IMR-90 (cell line): ENCODE results near the gene KCNQ5. TPM values are rescaled to one million over a fixed set of nuclear protein-coding genes. Genes with fewer than 3 reads are reported as not detected.

Experiments used
- ATAC-seq: fragments of 200-7000 bp; cut with Tn5 transposase; 2 replicates; pipeline ENCODE4 v1.9.1; 2020; ENCODE audit warnings: low read depth, mild to moderate bottlenecking, moderate library complexity
- BruUV-seq: library from RNA; stranded (reverse); fragments of 400-500 nt; replicated peaks from 2 replicates; lab custom pipeline; 2021; lab: Mats Ljungman, UMichigan
- CTCF ChIA-PET: fragments of 300-600 bp; formaldehyde crosslinking; extraction: SDS; loops from one replicate; lab custom pipeline; 2021; ENCODE audit warnings: antibody characterized with exemption; lab: Yijun Ruan, JAX
- POLR2A ChIA-PET: fragments of 300-600 bp; sonication (Branson Sonifier 250); formaldehyde crosslinking; loops from one replicate; lab custom pipeline; 2022; ENCODE audit warnings: antibody characterized with exemption; ENCODE audit not compliant: unreplicated experiment; lab: Charles Lee
- DNase-seq: peaks from one replicate; pipeline ENCODE4 v3.0.0; 2013
- H2AFZ ChIP-seq: replicated peaks from 2 replicates; pipeline ENCODE3; 2013; ENCODE audit warnings: low read length, mild to moderate bottlenecking; ENCODE audit not compliant: poor library complexity
- H2AK5ac ChIP-seq: 2 replicates; pipeline ENCODE4 v1.6.1; 2013; ENCODE audit warnings: low read depth, low read length, inconsistent platforms
- H2AK9ac ChIP-seq: replicated peaks from 2 replicates; pipeline ENCODE3; 2013; ENCODE audit warnings: mild to moderate bottlenecking, low read depth, low read length, moderate library complexity; ENCODE audit not compliant: poor library complexity
- H2BK120ac ChIP-seq: 2 replicates; pipeline ENCODE4 v1.6.1; 2013; ENCODE audit warnings: low read depth, low read length, inconsistent platforms
- H2BK15ac ChIP-seq: 3 replicates; pipeline ENCODE4 v1.6.1; 2013; ENCODE audit warnings: low read depth, low read length, inconsistent platforms
- H2BK20ac ChIP-seq: 2 replicates; pipeline ENCODE4 v1.6.1; 2013; ENCODE audit warnings: low read depth, mild to moderate bottlenecking, inconsistent platforms, low read length, moderate library complexity
- H2BK5ac ChIP-seq: 2 replicates; pipeline ENCODE4 v1.6.1; 2013; ENCODE audit warnings: mild to moderate bottlenecking, low read depth, low read length, inconsistent platforms; ENCODE audit not compliant: poor library complexity, severe bottlenecking
- H3K14ac ChIP-seq: replicated peaks from 2 replicates; pipeline ENCODE4 v1.6.1; 2013; ENCODE audit warnings: low read depth, low read length, inconsistent platforms
- H3K18ac ChIP-seq: 2 replicates; pipeline ENCODE4 v1.6.1; 2013; ENCODE audit warnings: low read depth, low read length, control low read depth
- H3K23ac ChIP-seq: 2 replicates; pipeline ENCODE4 v1.6.1; 2013; ENCODE audit warnings: low read depth, low read length, inconsistent platforms
- H3K27ac ChIP-seq: 2 replicates; pipeline ENCODE4 v1.5.1; 2013; ENCODE audit warnings: mild to moderate bottlenecking, control low read depth, low read length; ENCODE audit not compliant: insufficient read depth
- H3K27me3 ChIP-seq: 2 replicates; pipeline ENCODE4 v1.6.1; 2013; ENCODE audit warnings: low read length; ENCODE audit not compliant: control insufficient read depth, insufficient read depth
- H3K36me3 ChIP-seq: 2 replicates; pipeline ENCODE4 v1.6.1; 2013; ENCODE audit warnings: low read length, mixed read lengths; ENCODE audit not compliant: control insufficient read depth, insufficient read depth
- H3K4ac ChIP-seq: 2 replicates; pipeline ENCODE4 v1.6.1; 2013; ENCODE audit warnings: low read depth, low read length, inconsistent platforms
- H3K4me1 ChIP-seq: 2 replicates; pipeline ENCODE4 v1.6.1; 2013; ENCODE audit warnings: low read length, mixed read lengths; ENCODE audit not compliant: control insufficient read depth, insufficient read depth
- H3K4me2 ChIP-seq: 2 replicates; pipeline ENCODE4 v1.6.1; 2013; ENCODE audit warnings: low read depth, mild to moderate bottlenecking, control low read depth, low read length, moderate library complexity
- H3K4me3 ChIP-seq: 2 replicates; pipeline ENCODE4 v1.5.1; 2013; ENCODE audit warnings: low read depth, mild to moderate bottlenecking, control low read depth, low read length, moderate library complexity; ENCODE audit not compliant: insufficient read depth
- H3K56ac ChIP-seq: 2 replicates; pipeline ENCODE4 v1.6.1; 2013; ENCODE audit warnings: low read length, inconsistent platforms; ENCODE audit not compliant: insufficient read depth; ENCODE audit errors: extremely low read depth
- H3K79me1 ChIP-seq, 2 experiments: 2 replicates each; pipeline ENCODE4 v1.6.1; 2013; ENCODE audit warnings: low read length in 2 of 2, inconsistent platforms in 1 of 2, low read depth in 1 of 2
- H3K9ac ChIP-seq: 2 replicates; pipeline ENCODE4 v1.6.1; 2013; ENCODE audit warnings: low read depth, low read length, control low read depth
- H3K9me1 ChIP-seq: 2 replicates; pipeline ENCODE4 v1.6.1; 2013; ENCODE audit warnings: low read length, inconsistent platforms; ENCODE audit not compliant: insufficient read depth
- H3K9me3 ChIP-seq: 2 replicates; pipeline ENCODE4 v1.6.1; 2013; ENCODE audit warnings: low read length; ENCODE audit not compliant: control insufficient read depth, insufficient read depth
- H4K20me1 ChIP-seq: 2 replicates; pipeline ENCODE4 v1.6.1; 2013; ENCODE audit warnings: low read length, inconsistent platforms; ENCODE audit not compliant: insufficient read depth
- H4K5ac ChIP-seq: 2 replicates; pipeline ENCODE4 v1.6.1; 2013; ENCODE audit warnings: mild to moderate bottlenecking, low read depth, low read length, control low read depth
- H4K8ac ChIP-seq, 2 experiments: 2 replicates each; pipeline ENCODE4 v1.6.1; 2013; ENCODE audit warnings: low read depth in 2 of 2, low read length in 2 of 2, control low read depth in 1 of 2, inconsistent platforms in 1 of 2
- H4K91ac ChIP-seq: 2 replicates; pipeline ENCODE4 v1.6.1; 2013; ENCODE audit warnings: low read depth, low read length, inconsistent platforms; ENCODE audit not compliant: insufficient read depth
- BHLHE40 ChIP-seq: fragments of 150-350 bp; IDR thresholded peaks from 2 replicates; pipeline ENCODE4 v1.6.1; 2016; ENCODE audit warnings: mild to moderate bottlenecking, low read depth, low read length
- CEBPB ChIP-seq: IDR thresholded peaks from 2 replicates; pipeline ENCODE4 v1.6.1; 2012; ENCODE audit warnings: low read depth, low read length, improper control_type of control experiment
- CHD1 ChIP-seq: IDR thresholded peaks from 2 replicates; pipeline ENCODE4 v1.6.1; 2012; ENCODE audit warnings: low read depth, low read length, improper control_type of control experiment
- CTCF ChIP-seq: conservative IDR thresholded peaks from 2 replicates; pipeline ENCODE4 v1.5.1; 2012; ENCODE audit warnings: mild to moderate bottlenecking, low read depth, low read length, improper control_type of control experiment
- FOS ChIP-seq: fragments of 150-350 bp; IDR thresholded peaks from 2 replicates; pipeline ENCODE4 v1.6.1; 2016; ENCODE audit warnings: low read depth, low read length
- MAFK ChIP-seq: IDR thresholded peaks from 2 replicates; pipeline ENCODE4 v1.6.1; 2012; ENCODE audit warnings: low read depth, low read length, improper control_type of control experiment
- MAZ ChIP-seq: IDR thresholded peaks from 2 replicates; pipeline ENCODE4 v1.6.1; 2012; ENCODE audit warnings: low read depth, mild to moderate bottlenecking, low read length, improper control_type of control experiment, moderate library complexity, borderline replicate concordance
- MXI1 ChIP-seq: IDR thresholded peaks from 2 replicates; pipeline ENCODE4 v1.6.1; 2012; ENCODE audit warnings: low read depth, mild to moderate bottlenecking, low read length, moderate library complexity, borderline replicate concordance
- NFE2L2 ChIP-seq: fragments of 150-350 bp; IDR thresholded peaks from 2 replicates; pipeline ENCODE4 v1.6.1; 2016; ENCODE audit warnings: low read depth, mild to moderate bottlenecking, low read length
- POLR2A ChIP-seq: IDR thresholded peaks from 2 replicates; pipeline ENCODE4 v1.6.1; 2012; ENCODE audit warnings: mild to moderate bottlenecking, low read depth, low read length
- RAD21 ChIP-seq: IDR thresholded peaks from 2 replicates; pipeline ENCODE4 v1.6.1; 2012; ENCODE audit warnings: low read length, improper control_type of control experiment
- RCOR1 ChIP-seq: IDR thresholded peaks from 2 replicates; pipeline ENCODE4 v1.6.1; 2012; ENCODE audit warnings: mild to moderate bottlenecking, low read length, improper control_type of control experiment; ENCODE audit not compliant: insufficient replicate concordance
- RFX5 ChIP-seq: IDR thresholded peaks from 2 replicates; pipeline ENCODE4 v1.8.0; 2012; ENCODE audit warnings: low read depth, mild to moderate bottlenecking, low read length, moderate library complexity
- SMC3 ChIP-seq: fragments of 150-350 bp; IDR thresholded peaks from 2 replicates; pipeline ENCODE4 v1.6.1; 2016; ENCODE audit warnings: low read depth, mild to moderate bottlenecking, antibody characterized with exemption, low read length, moderate library complexity
- WGBS, 2 experiments: methylation state at CpG; one replicate each; pipeline versions ENCODE4 v1.1.5 to v1.1.7; 2013; ENCODE audit warnings: missing lambda C conversion rate in 2 of 2; ENCODE audit not compliant: insufficient read length in 1 of 2; ENCODE audit errors: extremely low coverage in 2 of 2; 5-methylcytosine and 5-hydroxymethylcytosine counted together
- dilution Hi-C: fragments of 300-500 bp; cut with HindIII; formaldehyde crosslinking; loops from one replicate; pipeline ENCODE4 v1.14.3; 2018; ENCODE audit warnings: low sequenced_read_pairs; ENCODE audit not compliant: unreplicated experiment
- in situ Hi-C: fragments of 300-500 bp; cut with MboI; formaldehyde crosslinking; loops from 3 replicates; pipeline ENCODE4 v1.14.3; 2019; ENCODE audit warnings: low sequenced_read_pairs, inconsistent platforms, mixed read lengths
- intact Hi-C: fragments of 100-400 bp; cut with micrococcal nuclease; formaldehyde crosslinking; loops from 2 replicates; pipeline ENCODE4 v1.10.0; 2022
- polyA plus RNA-seq, 3 experiments: library from polyadenylated mRNA; depleted of rRNA; stranded (reverse); fragments of >200 nt; gene quantifications; 2 replicates each; pipeline ENCODE4 v1.2.3, GENCODE V29; 2012; ENCODE audit warnings: low replicate concordance in 1 of 3
- total RNA-seq: library from RNA; depleted of rRNA; stranded (reverse); fragments of >200 nt; gene quantifications from 2 replicates; pipeline ENCODE4 v1.2.3, GENCODE V29; 2012
- TF ChIP-seq, protein P1 (sequence below): fragments of 150-350 bp; IDR thresholded peaks from 2 replicates; pipeline ENCODE4 v1.6.1; 2016; ENCODE audit warnings: low read depth, mild to moderate bottlenecking, low read length, moderate library complexity, borderline replicate concordance
- TF ChIP-seq, protein P2 (sequence below): fragments of 150-350 bp; IDR thresholded peaks from 2 replicates; pipeline ENCODE4 v1.6.1; 2017; ENCODE audit warnings: mild to moderate bottlenecking, antibody characterized with exemption, low read length, low read depth

KCNQ5 gene
- total and polyA plus RNA-seq, 2 of the 4 experiments (the other 2 are of a cell fraction) = 0.75 to 1.3 TPM

DNA sequence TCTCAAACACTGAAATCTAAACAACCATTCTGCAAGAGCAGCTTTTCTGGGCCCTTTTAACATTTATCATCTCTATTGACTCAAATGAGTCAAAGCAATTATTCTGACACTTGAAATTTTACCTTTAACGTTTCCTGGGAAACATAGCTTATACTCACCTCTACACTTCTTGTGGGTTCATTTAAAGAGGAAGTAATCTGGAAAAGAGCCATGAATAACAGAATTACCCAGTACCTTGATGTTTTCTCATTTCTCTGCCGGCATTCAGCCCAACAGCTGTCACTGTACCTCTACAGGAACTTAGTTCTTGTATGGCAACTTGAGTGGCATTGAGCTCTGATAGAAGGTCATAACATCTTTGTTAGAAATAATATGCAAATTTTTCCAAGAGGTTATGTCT lies 272.2 kb downstream of the KCNQ5 start:
- Histone ChIP-seq H3K4me2 (no peak overlapping the region), H2BK15ac (no peak overlapping the region), H4K5ac (no peak overlapping the region), H3K4me3 (no peak overlapping the region), H3K9ac (no peak overlapping the region), H4K20me1 (no peaks in the 10 kb centered on the region), H4K91ac (no peak overlapping the region), H2AK9ac (no peak overlapping the region), H3K36me3 (no peaks in the 10 kb centered on the region), H3K27me3 (no peaks in the 10 kb centered on the region), H2BK5ac (no peak overlapping the region), H3K18ac (no peak overlapping the region), H3K23ac (no peak overlapping the region), H2AK5ac (no peak overlapping the region), H3K9me1 (no peaks in the 10 kb centered on the region), H3K4me1 (no peaks in the 10 kb centered on the region), H3K14ac (no peak overlapping the region), H2AFZ (no peak overlapping the region), H4K8ac (no peak overlapping the region), H3K9me3 (no peaks in the 10 kb centered on the region), H3K56ac (no peak overlapping the region), H2BK20ac (no peak overlapping the region), H3K4ac (no peak overlapping the region), H3K79me1 (no peaks in the 10 kb centered on the region), H2BK120ac (no peak overlapping the region), H3K27ac (no peak overlapping the region)
- TF ChIP-seq POLR2A = no peak
- no peak for TF ChIP-seq SMC3
- TF ChIP-seq, protein P1, sequence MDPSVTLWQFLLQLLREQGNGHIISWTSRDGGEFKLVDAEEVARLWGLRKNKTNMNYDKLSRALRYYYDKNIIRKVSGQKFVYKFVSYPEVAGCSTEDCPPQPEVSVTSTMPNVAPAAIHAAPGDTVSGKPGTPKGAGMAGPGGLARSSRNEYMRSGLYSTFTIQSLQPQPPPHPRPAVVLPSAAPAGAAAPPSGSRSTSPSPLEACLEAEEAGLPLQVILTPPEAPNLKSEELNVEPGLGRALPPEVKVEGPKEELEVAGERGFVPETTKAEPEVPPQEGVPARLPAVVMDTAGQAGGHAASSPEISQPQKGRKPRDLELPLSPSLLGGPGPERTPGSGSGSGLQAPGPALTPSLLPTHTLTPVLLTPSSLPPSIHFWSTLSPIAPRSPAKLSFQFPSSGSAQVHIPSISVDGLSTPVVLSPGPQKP = no peak
- TF ChIP-seq BHLHE40 = no peak
- no peak for TF ChIP-seq MAFK
- TF ChIP-seq, protein P2, sequence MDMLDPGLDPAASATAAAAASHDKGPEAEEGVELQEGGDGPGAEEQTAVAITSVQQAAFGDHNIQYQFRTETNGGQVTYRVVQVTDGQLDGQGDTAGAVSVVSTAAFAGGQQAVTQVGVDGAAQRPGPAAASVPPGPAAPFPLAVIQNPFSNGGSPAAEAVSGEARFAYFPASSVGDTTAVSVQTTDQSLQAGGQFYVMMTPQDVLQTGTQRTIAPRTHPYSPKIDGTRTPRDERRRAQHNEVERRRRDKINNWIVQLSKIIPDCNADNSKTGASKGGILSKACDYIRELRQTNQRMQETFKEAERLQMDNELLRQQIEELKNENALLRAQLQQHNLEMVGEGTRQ = no peak
- TF ChIP-seq CEBPB = no peak
- no peak for TF ChIP-seq MAZ
- no peak for TF ChIP-seq RFX5
- TF ChIP-seq CHD1 = no peak
- TF ChIP-seq CTCF = no peak
- no peak for TF ChIP-seq RAD21
- TF ChIP-seq RCOR1 = no peak
- TF ChIP-seq NFE2L2 = no peak
- no peak for TF ChIP-seq FOS
- no peak for TF ChIP-seq MXI1
- intact Hi-C loops (no loop called here), dilution Hi-C loops (no loop called here), in situ Hi-C loops (no loop called here)
- ATAC-seq = no peak
- DNase-seq = no peak
- CTCF ChIA-PET = interaction anchor here (0.8 to 1.3 kb wide), 2 partner anchors 9 to 24 kb away, joined by 3 read pairs; no protein-coding TSS in a partner anchor
- POLR2A ChIA-PET = no interaction called here
- BruUV-seq = no TSS peak
- no CpG with 5 or more reads among the region's 2 CpGs for WGBS, 2 experiments
